Mucosa of stomach (tissue), 1 donor: ENCODE measurements around the gene ZFP37.

ENCODE experiments used
- H3K27me3 ChIP-seq: one replicate; pipeline ENCODE4 v1.7.0; 2013; ENCODE audit warnings: mild to moderate bottlenecking, low read length; ENCODE audit not compliant: control insufficient read depth, insufficient read depth
- H3K36me3 ChIP-seq: one replicate; pipeline ENCODE4 v1.7.0; 2013; ENCODE audit warnings: low read length; ENCODE audit not compliant: control insufficient read depth, insufficient read depth
- H3K4me1 ChIP-seq: one replicate; pipeline ENCODE4 v1.7.0; 2013; ENCODE audit warnings: mild to moderate bottlenecking, low read length; ENCODE audit not compliant: control insufficient read depth, insufficient read depth
- H3K4me3 ChIP-seq: one replicate; pipeline ENCODE4 v1.7.0; 2013; ENCODE audit warnings: low read length
- H3K9ac ChIP-seq: one replicate; pipeline ENCODE4 v1.7.0; 2013; ENCODE audit warnings: mild to moderate bottlenecking, low read length, moderate library complexity
- H3K9me3 ChIP-seq: one replicate; pipeline ENCODE4 v1.7.0; 2013; ENCODE audit warnings: mild to moderate bottlenecking, low read length, moderate library complexity; ENCODE audit not compliant: control insufficient read depth
- donor health status: Pancreatic carcinoma.

ZFP37 gene

GRCh38 chr9:113042884-113043657 lies 13.5 kb downstream of the ZFP37 start:
- Histone ChIP-seq H3K4me3 (no peak overlapping the region), H3K9ac (no peak overlapping the region), H3K9me3 (peaks cover 29% of the 10 kb centered on the region), H3K36me3 (no peaks in the 10 kb centered on the region), H3K27me3 (no peaks in the 10 kb centered on the region), H3K4me1 (no peaks in the 10 kb centered on the region)

GRCh38 chr9:113026200-113026599 lies 30.3 kb downstream of the ZFP37 start:
- Histone ChIP-seq H3K9ac (no peak overlapping the region), H3K4me3 (no peak overlapping the region), H3K27me3 (no peaks in the 10 kb centered on the region), H3K9me3 (no peaks in the 10 kb centered on the region), H3K4me1 (no peaks in the 10 kb centered on the region), H3K36me3 (no peaks in the 10 kb centered on the region)

- Histone ChIP-seq H3K9ac (no peak overlapping the region), H3K36me3 (no peaks in the 10 kb centered on the region), H3K9me3 (no peaks in the 10 kb centered on the region), H3K4me3 (no peak overlapping the region), H3K4me1 (no peaks in the 10 kb centered on the region), H3K27me3 (no peaks in the 10 kb centered on the region)
Observed at GRCh38 chr9:113018247-113018646, 38.3 kb downstream of the ZFP37 start.

GRCh38 chr9:113012492-113012891 lies 44.0 kb downstream of the ZFP37 start:
- Histone ChIP-seq H3K9me3 (no peaks in the 10 kb centered on the region), H3K27me3 (no peaks in the 10 kb centered on the region), H3K9ac (no peak overlapping the region), H3K36me3 (no peaks in the 10 kb centered on the region), H3K4me3 (no peak overlapping the region), H3K4me1 (no peaks in the 10 kb centered on the region)

- Histone ChIP-seq H3K9ac (no peak within 1 kb of the TSS), H3K4me1 (no peaks in the 10 kb centered on the region), H3K9me3 (no peaks in the 10 kb centered on the region), H3K36me3 (no peaks in the 10 kb centered on the region), H3K4me3 (no peak within 1 kb of the TSS), H3K27me3 (no peaks in the 10 kb centered on the region)
Observed at GRCh38 chr9:113011911-113012381, 44.6 kb downstream of the ZFP37 start, which contains the start of gene ZNF883. TSS of gene ZNF883 (minus strand) at chr9:113012192.

GRCh38 chr9:113005777-113006176 lies 50.7 kb downstream of the ZFP37 start:
- Histone ChIP-seq H3K4me3 (no peak overlapping the region), H3K9ac (no peak overlapping the region), H3K9me3 (peaks cover 3% of the 10 kb centered on the region), H3K36me3 (no peaks in the 10 kb centered on the region), H3K4me1 (no peaks in the 10 kb centered on the region), H3K27me3 (no peaks in the 10 kb centered on the region)

- Histone ChIP-seq H3K4me1 (no peaks in the 10 kb centered on the region), H3K9me3 (peaks cover 13% of the 10 kb centered on the region), H3K4me3 (no peak overlapping the region), H3K9ac (no peak overlapping the region), H3K36me3 (no peaks in the 10 kb centered on the region), H3K27me3 (no peaks in the 10 kb centered on the region)
Observed at GRCh38 chr9:112997236-112997941, 59.1 kb downstream of the ZFP37 start.
